ENCODE measurements around the gene GOLGA6L10. TPM values are rescaled to one million over a fixed set of nuclear protein-coding genes. Genes with fewer than 3 reads are reported as not detected.
"Not testable (repeated sequence)": the region's sequence is repeated elsewhere in the genome, so short reads cannot be mapped to it uniquely, and the experiment has no call there.

GOLGA6L10 gene
- total RNA-seq, 1 experiment from 2014 or later: 0.31 TPM

DNA sequence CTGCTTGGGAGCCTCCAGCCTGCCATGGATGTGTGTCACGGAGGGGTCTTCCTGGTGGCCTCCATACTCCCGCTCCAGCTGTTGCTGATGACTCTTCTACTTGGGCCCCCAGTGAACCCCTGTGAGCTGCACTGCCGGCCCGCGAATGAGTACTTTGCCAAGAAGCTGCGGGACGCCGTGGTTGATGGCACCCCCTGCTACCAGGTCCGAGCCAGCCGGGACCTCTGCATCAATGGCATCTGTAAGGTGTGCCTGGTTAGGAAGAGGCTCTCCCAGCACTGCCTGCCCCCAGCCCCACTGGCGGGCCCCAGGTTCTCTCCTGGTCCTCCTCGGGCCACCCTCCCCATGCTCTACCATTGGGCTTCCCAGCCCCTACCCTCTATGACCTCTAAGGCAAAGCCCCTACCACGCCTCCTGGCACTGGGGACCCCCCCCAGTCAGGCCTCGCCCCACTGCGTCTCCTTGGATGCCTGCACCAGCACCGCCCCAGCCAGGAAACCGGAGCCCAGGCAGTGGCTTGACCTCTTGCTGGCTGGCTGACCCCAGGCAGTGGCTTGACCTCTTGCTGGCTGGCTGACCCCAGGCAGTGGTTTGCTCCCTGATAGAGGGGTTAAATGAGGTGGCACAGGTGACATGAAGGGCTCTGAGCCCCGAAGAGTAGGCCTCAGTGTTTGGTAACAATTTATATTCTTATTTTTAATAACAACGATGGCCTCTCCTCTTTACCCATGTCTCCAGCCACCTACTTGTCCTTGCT, 29.6 kb downstream of the GOLGA6L10 start:
- DNase-seq (ENCODE audit: low read depth): not testable (repeated sequence)

DNA sequence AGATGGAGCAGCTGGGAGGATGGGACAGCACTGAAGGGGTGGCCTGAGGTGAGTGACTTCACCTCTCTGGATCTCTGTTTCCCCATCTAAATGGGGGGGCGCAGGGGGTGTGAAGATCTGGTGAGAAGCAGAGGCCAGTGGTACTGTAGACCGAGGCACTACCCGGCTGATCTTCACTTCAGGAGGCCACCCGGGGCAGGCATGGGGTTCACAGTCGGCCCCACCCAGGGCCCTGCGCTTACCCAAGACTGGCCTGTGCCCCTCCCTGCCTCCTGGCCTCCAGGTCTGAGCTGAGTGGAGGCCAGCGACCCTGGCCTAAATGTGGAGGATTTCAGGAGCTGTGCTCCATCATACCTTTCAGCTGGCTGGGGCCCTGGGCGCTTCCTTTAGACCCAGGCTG, 31.0 kb downstream of the GOLGA6L10 start:
- not testable (repeated sequence) for DNase-seq (ENCODE audit: low read depth)

DNA sequence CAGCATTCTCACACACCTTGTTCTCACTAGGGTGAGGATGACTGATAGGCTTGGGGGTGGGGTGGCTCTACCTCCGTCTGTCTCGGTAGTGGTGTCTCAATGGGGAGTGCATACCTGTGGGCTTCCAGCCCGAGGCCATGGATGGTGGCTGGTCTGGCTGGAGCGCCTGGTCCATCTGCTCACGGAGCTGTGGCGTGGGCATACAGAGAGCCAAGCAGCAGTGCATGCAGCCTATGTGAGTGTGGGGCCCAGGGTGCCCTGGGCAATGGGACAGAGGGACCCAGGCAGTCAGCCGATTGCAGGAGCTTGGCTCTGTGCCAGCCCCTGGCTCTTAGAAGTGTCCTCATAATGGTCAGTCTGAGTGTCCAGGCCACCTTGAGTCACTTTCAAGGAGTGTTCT, 31.8 kb downstream of the GOLGA6L10 start:
- DNase-seq (ENCODE audit: low read depth): not testable (repeated sequence)

DNA sequence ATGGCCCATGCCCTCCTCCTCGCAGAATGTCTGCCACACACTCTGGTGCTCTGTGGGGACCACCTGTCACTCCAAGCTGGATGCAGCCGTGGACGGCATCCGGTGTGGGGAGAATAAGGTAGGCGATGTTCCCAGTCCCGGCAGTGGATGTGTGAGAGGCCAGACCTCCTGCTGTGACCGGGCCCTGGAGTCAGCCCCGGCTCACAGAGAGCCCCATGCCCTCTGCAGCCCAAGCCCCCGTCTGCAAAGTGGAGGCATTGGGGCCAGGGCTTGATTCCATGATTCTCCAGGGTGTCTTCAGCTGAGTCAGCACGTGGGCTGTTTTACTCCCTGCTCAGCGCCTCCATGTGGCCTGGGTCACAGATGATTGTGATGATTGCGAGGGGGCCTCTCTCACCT, 32.2 kb downstream of the GOLGA6L10 start:
- DNase-seq (ENCODE audit: low read depth): no peak

DNA sequence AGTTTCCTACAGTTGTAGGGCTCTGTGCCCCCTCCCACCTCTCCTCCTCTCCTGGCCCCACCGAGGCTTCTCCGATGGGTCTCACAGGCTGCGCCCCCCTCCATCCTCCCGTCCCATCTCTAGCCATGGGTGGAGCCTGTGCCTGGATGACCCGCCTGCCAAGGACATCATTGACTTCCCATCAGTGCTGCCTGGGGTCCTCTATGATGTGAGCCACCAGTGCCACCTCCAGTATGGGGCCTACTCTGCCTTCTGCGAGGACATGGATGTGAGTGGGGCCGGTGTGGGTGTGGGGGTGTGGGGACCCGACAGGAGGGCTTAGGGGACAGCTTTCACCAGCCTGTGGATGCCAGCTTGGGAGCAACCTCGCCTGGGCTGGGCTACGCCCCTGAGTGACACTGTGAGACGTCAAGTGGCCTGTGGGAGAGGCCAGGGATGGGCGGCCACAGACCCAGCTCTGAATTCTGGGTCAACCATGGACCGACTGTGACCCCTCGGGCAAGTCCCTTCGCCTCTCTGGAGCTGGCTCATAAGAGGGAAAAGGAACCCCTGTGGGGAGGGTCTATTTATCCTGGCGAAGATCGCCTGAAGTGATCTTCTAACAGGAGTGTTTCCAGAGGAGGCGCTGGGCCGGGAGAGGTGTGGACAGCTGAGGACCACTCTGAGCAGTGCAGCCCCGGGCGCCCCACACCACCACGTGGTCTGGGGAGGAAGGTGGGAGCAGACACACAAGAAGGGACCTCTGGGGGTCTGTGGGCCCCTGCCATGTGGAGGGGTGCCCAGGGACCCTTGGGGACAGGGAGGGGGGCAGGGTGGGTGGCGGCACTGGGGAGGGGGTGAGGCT, 32.8 kb downstream of the GOLGA6L10 start:
- DNase-seq (ENCODE audit: low read depth): not testable (repeated sequence)

DNA sequence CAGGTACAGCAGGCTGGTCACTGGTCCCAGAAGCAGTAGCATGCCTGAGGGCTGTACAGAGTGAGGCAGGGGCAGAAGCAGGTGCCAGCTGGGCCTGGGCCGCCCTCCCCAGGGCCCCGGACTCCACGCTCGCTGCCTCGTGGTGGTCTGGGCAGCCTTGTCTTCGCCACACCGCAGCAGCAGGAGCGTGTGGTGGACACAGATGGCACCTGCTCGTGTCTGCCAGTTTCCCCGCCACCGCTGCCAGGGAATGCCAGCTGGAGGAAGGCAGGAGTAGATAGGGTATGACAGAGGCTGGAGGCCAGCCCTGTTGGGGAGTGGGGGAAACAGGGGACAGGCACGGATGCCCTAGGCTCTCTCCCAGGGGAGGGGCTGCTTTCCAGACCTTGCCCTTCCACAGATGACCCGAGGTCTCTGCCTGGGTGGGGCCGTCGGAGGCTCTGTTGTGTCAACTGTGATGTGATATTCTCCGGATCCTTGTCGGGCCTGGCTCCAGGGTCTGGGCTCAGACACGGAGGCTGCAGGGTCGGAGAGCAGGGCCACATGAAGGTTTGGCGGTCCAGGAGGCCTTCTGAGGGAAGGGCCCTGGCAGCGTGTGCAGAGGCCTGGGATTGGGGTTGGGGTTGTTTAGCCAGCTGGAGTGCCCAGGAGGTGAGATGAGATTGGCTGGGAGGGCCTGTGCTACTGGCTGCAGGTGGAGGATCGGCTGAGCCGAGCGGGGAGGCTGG, 33.6 kb downstream of the GOLGA6L10 start:
- DNase-seq (ENCODE audit: low read depth): no peak

DNA sequence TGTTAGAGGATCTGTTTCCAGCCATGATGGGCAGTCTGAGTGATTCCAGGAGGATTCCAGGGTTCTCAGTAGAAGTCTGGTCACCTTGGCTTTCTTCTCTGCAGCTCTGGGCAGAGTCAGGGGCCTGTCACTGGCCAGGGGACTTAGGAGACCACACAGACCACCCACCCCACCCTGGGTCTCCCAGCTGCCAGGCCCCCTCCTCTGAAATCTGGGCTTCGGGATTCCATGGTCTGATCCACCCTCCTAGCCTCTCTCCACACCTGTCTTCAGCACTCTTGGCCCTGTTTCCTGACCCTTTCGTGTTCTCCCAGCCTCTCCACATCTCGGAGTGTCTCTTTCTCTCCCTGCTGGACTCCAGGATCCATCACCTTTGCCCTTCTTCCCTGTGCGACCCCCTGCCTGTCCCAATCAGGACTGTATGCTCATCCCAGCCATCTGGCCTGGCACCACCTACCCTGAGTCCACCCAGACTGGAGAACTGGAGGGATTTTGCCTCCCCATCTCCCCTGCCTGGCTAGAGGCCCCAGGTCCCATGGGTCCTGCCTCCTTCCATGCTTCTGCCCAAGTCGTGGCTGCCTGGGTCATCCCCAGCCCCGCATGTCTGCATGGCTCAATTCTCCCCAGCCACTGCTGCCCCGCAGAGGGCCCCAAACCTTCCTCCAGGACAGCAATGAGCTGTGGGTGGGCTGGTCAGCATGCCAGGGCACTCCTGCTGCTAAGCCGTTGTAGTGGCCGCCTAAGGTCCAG, 34.3 kb downstream of the GOLGA6L10 start:
- DNase-seq (ENCODE audit: low read depth): no peak

DNA sequence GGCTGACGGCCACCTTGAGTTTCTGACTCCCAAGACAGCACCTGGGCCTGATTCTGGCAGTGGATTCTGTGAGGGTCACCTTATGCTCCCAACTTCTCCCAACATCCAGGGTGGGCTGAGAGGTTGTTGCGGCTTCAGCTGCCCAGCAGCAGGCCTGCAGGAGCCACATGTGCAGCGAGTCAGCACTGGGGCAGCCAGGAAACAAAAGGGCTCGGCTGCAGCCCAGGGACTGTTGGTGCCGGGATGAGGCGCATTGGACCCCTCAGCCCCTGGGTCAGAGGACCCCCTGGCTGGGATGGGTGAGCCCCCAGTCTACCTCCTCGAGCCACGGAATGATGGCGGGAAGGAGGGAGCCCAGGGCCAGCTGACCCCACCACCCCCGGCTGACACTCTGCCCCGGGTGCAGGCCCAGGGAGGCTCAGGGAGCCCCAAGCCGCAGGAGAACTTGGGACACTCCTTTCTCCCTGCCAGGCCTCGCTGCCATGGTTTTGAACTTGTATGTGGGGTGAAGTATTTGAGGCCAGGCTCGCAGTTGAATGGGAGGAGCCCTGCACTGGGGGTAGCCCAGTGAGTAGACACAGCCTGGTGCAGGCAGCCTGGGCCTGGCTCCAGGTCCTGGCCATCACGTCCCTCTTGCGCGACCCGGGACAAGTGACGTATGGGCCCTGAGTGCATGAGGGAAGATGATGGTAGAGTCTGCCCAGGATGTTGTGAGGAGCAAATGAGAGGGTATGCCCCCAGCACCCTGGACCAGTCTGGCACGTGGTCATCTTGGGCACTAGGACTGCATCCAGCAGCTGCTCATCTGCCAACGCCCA, 35.1 kb downstream of the GOLGA6L10 start:
- not testable (repeated sequence) for DNase-seq (ENCODE audit: low read depth)

DNA sequence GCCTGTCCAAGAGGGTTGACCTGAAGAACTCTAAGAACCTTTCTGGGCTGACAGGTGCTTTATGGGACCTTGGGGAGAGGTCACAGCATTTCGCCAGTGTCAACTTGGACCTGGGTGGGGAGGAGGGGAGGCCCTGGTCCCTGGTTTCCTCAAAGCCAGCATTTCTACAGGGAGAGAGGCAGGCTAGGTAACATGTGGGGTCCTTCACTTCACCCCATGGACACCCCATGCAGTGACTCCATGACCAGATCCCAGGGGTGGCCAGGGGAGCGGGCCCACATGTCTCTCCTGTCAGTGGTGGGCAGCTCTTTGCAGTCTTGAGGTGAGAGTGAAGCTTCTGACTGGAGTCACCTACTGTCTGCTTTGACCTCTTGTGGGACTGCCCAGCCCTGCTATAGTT, 35.8 kb downstream of the GOLGA6L10 start:
- no peak for DNase-seq (ENCODE audit: low read depth)

DNA sequence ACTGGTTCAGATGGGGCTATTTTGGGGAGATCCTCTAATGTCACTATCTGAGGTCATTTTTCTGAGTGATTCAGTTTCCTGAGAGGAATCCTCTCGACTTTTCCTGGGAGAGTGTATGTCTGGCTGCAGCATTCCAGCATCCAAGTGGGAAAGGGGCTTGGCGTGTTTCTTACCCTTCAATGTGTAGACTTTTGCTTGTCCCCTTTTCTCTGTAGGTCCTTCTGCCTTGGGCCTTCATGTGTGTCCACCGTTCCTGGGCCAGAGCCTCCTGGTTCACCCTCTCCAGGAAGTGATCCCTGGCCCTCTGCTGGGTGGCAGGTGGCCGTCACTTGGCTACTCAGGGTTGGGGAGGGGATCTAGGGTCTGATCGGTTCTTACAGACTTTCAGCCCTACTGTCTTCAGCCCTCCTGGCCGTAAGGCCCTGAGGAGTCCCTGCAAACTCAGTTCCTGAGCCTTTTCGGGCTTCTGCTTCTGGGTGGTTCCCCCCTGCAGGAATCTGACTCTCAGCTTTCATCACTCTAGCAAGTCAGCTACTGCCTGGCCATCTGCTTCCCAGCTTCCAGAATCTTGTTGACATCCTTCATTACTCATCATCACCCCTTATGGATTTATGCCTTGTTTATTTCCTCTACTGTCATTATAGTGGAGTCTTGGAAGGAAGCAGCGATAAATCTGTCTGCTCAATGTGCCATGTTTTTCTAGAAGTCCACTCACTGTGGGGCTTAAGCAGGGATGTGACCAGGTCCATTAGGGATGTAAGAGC, 36.5 kb downstream of the GOLGA6L10 start:
- peak; percentile 27 for DNase-seq (ENCODE audit: low read depth)

DNA sequence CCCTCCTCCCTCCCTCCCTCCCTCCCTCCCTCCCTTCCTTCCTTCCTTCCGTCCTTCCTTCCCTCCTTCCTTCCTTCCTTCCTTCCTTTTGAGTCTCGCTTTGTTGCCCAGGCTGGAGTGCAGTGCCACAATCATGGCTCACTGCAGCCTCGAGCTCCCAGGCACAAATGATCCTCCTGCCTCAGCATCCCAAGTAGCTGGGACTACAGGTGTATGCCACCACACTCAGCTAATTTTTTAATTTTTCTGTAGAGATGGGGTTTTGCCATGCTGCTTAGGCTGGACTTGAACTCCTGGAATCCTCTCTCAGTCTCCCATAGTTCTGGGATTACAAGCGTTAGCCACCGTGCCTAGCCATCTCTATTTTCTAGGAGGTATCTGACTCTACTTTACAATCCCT, 38.0 kb downstream of the GOLGA6L10 start:
- not testable (repeated sequence) for DNase-seq (ENCODE audit: low read depth)

DNA sequence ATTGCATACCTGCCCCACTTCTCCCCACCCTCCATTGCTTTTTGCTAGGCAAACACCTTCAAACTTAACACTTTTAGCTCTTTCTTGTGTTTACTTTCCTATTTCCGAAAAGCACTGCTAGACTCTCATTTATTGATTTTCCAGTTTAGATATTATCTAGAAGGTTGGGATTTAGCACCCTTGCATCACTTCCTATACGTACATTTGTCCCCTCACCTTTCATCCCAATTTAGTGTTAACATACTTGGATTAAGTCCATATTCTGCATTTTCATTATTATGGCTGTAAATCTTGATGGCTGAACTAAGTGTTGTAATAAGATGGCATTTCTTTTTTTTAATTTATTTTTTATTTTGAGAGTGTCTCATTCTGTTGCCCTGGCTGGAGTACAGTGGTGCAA, 39.5 kb downstream of the GOLGA6L10 start:
- no peak for DNase-seq (ENCODE audit: low read depth)

DNA sequence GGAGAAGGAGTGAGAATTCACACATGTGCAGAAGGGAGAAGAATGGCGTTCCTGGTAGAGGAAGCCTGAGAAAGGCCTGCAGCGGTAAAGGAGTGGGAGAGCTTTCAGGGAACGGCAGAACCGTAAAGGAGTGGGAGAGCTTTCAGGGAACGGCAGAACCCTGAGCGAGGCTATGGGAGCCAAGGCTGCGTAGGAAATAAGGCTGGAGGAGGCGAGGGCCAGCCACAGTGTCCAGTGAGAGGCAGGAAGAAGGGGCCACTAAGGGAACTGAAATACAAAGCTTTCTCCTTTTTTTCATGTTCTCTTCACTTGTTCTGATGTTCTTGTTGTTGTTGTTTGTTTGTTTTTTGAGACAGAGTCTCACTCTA, 41.6 kb downstream of the GOLGA6L10 start:
- no peak for DNase-seq (ENCODE audit: low read depth)

DNA sequence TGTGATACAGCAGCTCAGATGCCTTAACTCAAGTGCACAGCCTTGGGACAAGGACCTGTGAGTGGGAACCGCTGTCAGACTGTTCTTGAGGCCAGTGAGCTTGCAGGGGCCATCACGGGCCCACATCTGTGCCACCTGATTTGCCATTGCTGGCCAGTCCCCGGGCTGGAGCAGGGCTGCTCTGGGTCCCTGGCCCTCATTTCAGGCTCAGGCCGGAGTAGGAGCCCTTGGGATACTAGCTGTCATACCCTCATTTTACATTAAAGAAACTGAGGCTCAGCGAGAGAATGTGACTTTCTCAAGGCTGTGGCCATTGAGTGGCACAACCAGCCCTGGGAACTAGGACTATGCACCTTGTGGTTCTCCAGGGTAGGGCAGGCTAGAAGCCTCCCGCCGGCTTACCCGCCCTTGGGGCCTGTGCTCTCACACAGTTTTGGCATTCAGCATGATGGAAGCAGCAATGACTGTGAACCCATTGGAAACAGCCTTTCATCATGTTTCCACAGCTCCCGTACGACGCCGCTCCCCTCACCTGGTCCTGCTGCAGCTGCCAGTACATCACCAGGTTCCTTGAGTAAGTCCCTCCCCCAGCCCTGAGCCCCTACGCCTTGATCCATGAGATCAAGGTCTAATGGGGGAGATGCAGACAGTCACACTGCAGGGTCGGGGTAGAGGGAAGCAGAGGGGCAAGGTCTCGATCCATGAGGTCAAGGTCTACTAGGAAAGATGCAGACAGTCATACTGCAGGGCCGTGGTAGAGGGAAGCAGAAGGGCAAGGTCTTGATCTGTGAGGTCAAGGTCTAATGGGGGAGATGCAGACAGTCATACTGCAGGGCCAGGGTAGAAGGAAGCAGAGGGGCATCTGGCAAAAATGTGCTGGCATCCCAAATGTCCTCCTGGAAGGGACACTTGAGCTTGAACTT, 42.2 kb downstream of the GOLGA6L10 start:
- DNase-seq (ENCODE audit: low read depth): no peak

DNA sequence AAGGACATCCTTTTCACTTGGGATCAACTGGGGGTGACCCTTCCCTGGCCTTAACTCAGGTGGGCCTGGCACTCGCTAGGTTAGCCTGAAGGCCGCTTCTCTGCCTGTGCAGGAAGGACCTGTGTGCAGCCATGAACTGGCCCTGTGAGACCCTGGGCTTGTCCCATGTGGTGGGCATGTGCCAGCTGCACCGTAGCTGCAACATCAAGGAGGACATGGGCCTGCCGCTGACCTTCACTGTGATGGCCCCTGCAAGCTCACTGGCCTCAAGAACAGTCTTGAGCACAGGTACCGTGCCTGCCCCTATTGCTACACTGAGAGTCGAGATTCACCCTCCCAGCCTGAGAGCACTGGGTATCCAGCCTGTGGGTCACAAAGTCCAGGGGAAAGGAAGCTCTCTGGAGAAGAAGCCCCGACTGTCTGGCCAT, 43.6 kb downstream of the GOLGA6L10 start:
- DNase-seq (ENCODE audit: low read depth): no peak

DNA sequence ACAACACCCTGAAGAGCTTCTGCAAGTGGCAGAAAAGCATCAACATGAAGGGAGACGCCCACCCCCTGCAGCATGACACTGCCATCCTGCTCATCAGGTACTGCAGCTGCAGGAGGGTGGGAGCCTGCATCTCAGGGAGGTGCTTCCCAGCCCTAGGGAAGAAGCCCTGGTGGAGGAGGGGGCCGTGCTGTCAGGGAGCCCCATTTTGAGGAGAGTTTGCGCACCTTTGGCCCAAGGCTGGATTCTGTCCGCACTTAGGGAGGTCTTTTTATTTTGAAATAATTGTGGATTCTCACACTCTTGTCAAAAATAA, 44.5 kb downstream of the GOLGA6L10 start:
- no peak for DNase-seq (ENCODE audit: low read depth)

DNA sequence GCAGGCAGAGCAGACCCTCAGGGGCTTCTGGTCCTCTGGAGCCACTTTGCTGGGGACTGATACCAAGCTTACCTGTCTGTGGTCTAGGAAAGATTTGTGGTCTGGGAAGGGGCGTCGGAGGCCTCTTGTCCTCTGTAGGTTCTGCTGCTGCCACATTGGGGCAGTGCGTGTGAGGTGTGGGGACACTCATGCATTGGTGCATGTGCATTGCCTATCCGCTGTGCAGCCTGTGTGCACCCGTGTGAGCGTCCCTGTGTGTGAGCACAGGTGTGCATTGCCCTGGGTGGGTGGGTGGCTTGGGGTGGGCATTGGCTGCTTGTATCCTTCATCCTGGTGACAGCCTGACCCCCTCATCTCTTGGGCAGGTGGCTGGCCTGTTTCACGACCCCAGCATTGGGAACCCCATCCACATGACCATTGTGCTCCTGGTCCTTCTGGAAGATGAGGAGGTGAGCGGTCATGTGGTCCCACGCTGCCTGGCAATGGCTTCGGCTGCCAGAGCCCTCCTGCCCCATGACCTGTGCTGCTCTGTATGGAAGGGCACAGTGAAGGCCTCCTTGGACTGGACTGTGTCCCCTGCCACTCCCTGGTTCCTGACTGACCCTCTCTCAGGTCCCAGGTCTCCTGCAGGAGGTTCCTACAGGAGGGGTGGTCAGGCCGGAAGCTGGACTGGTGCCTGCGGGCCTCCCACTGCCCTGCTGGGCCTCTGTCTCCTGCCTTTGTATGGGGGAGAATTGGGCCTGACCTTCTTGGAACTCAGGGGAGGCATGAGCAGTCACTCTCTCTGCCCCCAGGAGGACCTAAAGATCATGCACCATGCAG, 45.1 kb downstream of the GOLGA6L10 start:
- no peak for DNase-seq (ENCODE audit: low read depth)
